ENCODE data around the gene MTMR12.

GRCh38 chr5:32270946-32271345 is 41.8 kb downstream of the MTMR12 start:
- TF ChIP-seq CTCF (IDR thresholded peaks at IDR 0.05; ENCODE audit: low read depth, low read length, poor library complexity, severe bottlenecking) (no peak), EZH2phosphoT487 (IDR thresholded peaks at IDR 0.05; ENCODE audit: borderline replicate concordance, low read length) (no peak)

Measured in DOHH2 (cell line).